Caco-2 (cell line): ENCODE results near the gene RXRA. TPM values are rescaled to one million over a fixed set of nuclear protein-coding genes. Genes with fewer than 3 reads are reported as not detected.

Source experiments
- BruUV-seq: library from RNA; stranded (reverse); fragments of 400-500 nt; replicated peaks from 2 replicates; lab custom pipeline; 2021; lab: Mats Ljungman, UMichigan
- CTCF ChIA-PET: fragments of 300-600 bp; sonication (Branson Sonifier 250); formaldehyde crosslinking; loops from one replicate; lab custom pipeline; 2022; ENCODE audit warnings: antibody characterized with exemption; lab: Charles Lee
- POLR2A ChIA-PET: fragments of 300-600 bp; sonication (Branson Sonifier 250); formaldehyde crosslinking; loops from one replicate; lab custom pipeline; 2022; ENCODE audit warnings: antibody characterized with exemption; lab: Charles Lee
- DNase-seq, 2 experiments: peaks; one replicate each; pipeline versions ENCODE4 v3.0.0 to v3.0.0-alpha.2; 2020 to 2022
- H3K27me3 ChIP-seq: replicated peaks from 2 replicates; pipeline ENCODE4 v1.6.0; 2011; ENCODE audit warnings: low read length; ENCODE audit not compliant: control insufficient read depth, insufficient read depth
- H3K36me3 ChIP-seq: 2 replicates; pipeline ENCODE4 v1.5.1; 2011; ENCODE audit warnings: low read length; ENCODE audit not compliant: control insufficient read depth, insufficient read depth
- H3K4me1 ChIP-seq: fragments of 250-450 bp; sonication (Bioruptor Pico); 2 replicates; pipeline ENCODE4 v1.5.1; 2020; ENCODE audit warnings: mild to moderate bottlenecking
- H3K4me3 ChIP-seq: 2 replicates; pipeline ENCODE4 v1.5.1; 2011; ENCODE audit warnings: low read depth, mild to moderate bottlenecking, control low read depth, low read length
- H3K9me3 ChIP-seq: fragments of 250-450 bp; sonication (Bioruptor Pico); 2 replicates; pipeline ENCODE4 v1.5.1; 2020; ENCODE audit warnings: mild to moderate bottlenecking, moderate library complexity
- H3K27ac Mint-ChIP-seq: one replicate; pipeline ENCODE4 v1.8.0; 2022; ENCODE audit warnings: mixed read lengths; ENCODE audit not compliant: unreplicated experiment
- H3K27me3 Mint-ChIP-seq: one replicate; pipeline ENCODE4 v1.8.0; 2022; ENCODE audit warnings: mixed read lengths; ENCODE audit not compliant: insufficient read depth, unreplicated experiment
- H3K36me3 Mint-ChIP-seq: one replicate; pipeline ENCODE4 v1.8.0; 2022; ENCODE audit warnings: mild to moderate bottlenecking, mixed read lengths; ENCODE audit not compliant: insufficient read depth, unreplicated experiment
- H3K4me1 Mint-ChIP-seq: one replicate; pipeline ENCODE4 v1.8.0; 2022; ENCODE audit warnings: low read depth, mixed read lengths; ENCODE audit not compliant: unreplicated experiment
- H3K4me3 Mint-ChIP-seq: one replicate; pipeline ENCODE4 v1.8.0; 2022; ENCODE audit warnings: mild to moderate bottlenecking, moderate library complexity, mixed read lengths; ENCODE audit not compliant: unreplicated experiment
- H3K9me3 Mint-ChIP-seq: one replicate; pipeline ENCODE4 v1.8.0; 2022; ENCODE audit warnings: mixed read lengths; ENCODE audit not compliant: unreplicated experiment
- intact Hi-C: fragments of 100-400 bp; cut with micrococcal nuclease; formaldehyde crosslinking; loops from one replicate; pipeline ENCODE4 v1.10.0; 2022; ENCODE audit not compliant: unreplicated experiment
- total RNA-seq: library from RNA; stranded (reverse); gene quantifications from 2 replicates; pipeline ENCODE4 v1.2.3, GENCODE V29; 2022
- TF ChIP-seq, protein P1 (sequence below), 2 experiments: fragments of 200-600 bp in 1 of 2; IDR thresholded peaks; 1 replicate in 1 of 2; 2 replicates in 1 of 2; pipeline versions ENCODE4 v1.5.1 to v1.8.0; 2011 to 2022; ENCODE audit warnings: antibody characterized with exemption in 1 of 2, control low read depth in 1 of 2, inconsistent platforms in 1 of 2, low read depth in 1 of 2, low read length in 1 of 2, mild to moderate bottlenecking in 1 of 2, moderate library complexity in 1 of 2; ENCODE audit not compliant: insufficient read depth in 1 of 2, severe bottlenecking in 1 of 2, unreplicated experiment in 1 of 2

RXRA gene
- total RNA-seq, 1 experiment from 2014 or later, result 69.1 TPM

DNA sequence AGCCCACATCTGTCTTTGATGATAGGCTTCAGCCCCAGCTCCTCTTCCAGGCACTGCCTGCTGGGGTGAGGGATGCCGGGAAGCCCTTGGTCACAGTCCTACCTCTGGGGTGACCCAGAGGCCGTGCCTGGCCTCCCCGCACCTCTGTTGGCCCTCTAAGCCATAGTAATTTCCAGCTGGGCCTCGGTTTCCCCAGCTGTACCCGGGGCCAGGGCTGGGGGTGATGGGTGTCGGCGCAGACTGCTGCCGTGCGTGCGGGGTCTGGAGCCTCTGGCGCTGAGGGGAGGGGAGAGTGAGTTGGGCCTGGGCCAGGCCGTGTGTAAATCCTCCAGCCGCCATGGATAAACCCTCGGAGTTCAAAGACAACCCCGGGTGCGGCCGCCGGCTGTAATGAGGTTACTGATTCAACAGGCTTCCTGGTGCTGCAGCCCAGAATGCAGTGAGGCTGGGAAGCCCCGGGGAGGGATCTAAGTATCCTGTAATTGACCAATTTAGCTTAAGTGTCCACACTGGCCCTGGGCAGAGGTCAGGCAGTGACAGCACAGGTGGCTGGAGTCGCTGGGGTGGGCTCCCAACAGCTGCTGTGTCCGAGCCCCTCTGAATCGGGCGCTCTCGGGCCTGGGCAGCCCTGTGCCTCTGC lies 7.1 kb downstream of the RXRA start:
- no peak overlapping the region for H3K4me3 Mint-ChIP-seq
- Histone ChIP-seq H3K9me3 (no peaks in the 10 kb centered on the region), H3K4me3 (no peak overlapping the region), H3K4me1 (peaks cover 44% of the 10 kb centered on the region), H3K36me3 (0 out of 2 replicates have a peak, but pooled peaks cover 2% of the 10 kb centered on the region), H3K27me3 (no peaks in the 10 kb centered on the region)
- H3K4me1 Mint-ChIP-seq, result peaks cover 8% of the 10 kb centered on the region
- no peaks in the 10 kb centered on the region for H3K36me3 Mint-ChIP-seq
- DNase-seq, result peak; percentile 32 to 58
- no peaks in the 10 kb centered on the region for H3K27me3 Mint-ChIP-seq
- intact Hi-C loops, result no loop called here
- ChIA-PET POLR2A (interaction anchor here (0.5 kb wide), 1 partner anchor 8 kb away, joined by 4 read pairs; no protein-coding TSS in a partner anchor), CTCF (no interaction called here)
- no TSS peak for BruUV-seq
- TF ChIP-seq, protein P1, sequence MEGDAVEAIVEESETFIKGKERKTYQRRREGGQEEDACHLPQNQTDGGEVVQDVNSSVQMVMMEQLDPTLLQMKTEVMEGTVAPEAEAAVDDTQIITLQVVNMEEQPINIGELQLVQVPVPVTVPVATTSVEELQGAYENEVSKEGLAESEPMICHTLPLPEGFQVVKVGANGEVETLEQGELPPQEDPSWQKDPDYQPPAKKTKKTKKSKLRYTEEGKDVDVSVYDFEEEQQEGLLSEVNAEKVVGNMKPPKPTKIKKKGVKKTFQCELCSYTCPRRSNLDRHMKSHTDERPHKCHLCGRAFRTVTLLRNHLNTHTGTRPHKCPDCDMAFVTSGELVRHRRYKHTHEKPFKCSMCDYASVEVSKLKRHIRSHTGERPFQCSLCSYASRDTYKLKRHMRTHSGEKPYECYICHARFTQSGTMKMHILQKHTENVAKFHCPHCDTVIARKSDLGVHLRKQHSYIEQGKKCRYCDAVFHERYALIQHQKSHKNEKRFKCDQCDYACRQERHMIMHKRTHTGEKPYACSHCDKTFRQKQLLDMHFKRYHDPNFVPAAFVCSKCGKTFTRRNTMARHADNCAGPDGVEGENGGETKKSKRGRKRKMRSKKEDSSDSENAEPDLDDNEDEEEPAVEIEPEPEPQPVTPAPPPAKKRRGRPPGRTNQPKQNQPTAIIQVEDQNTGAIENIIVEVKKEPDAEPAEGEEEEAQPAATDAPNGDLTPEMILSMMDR (IDR thresholded peaks at IDR 0.05; ENCODE audit: insufficient read depth in 1 of 2, low read depth in 1 of 2, low read length in 1 of 2, severe bottlenecking in 1 of 2, unreplicated experiment in 1 of 2), result no peak
- no peaks in the 10 kb centered on the region for H3K9me3 Mint-ChIP-seq
- H3K27ac Mint-ChIP-seq, result no peak overlapping the region

DNA sequence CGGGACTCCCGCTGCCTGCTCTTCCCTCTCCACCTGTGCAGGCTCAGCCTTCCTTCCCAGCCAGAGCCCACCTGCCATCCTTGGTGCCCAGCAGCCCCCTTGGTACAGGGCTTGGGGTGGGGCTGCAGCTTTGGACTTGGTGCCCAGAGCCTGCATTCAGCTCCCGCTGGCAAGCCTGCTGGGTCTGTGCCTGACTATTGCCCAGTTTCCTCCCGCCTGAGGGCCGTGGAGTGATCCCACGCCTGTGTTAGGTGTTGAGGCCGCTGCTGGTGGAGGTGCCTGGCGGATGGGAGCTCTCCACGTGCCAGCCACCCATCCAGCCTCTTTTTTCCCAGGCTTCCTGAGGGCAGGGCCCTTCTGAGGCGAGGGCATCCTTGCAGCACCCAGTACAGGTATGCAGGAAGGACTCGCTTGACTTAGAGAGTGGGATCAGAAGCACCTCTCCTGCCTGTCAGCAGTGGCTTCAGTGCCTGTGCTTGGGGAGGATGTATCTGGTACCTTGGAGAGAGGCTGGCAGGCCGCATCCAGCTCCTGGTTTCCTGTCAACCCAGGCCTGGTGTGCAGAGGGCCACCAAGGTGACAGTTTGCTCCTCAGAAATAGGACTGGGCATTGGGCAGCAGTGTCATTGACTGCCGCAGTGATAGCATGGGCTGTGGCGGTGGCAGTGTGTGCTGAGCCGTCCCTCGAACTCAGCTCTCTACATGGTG lies 7.8 kb downstream of the RXRA start:
- H3K27ac Mint-ChIP-seq, result no peak overlapping the region
- Histone ChIP-seq H3K4me3 (no peak overlapping the region), H3K36me3 (0 out of 2 replicates have a peak, but pooled peaks cover 2% of the 10 kb centered on the region), H3K27me3 (no peaks in the 10 kb centered on the region), H3K4me1 (peaks cover 38% of the 10 kb centered on the region), H3K9me3 (no peaks in the 10 kb centered on the region)
- H3K9me3 Mint-ChIP-seq, result no peaks in the 10 kb centered on the region
- no peak overlapping the region for H3K4me3 Mint-ChIP-seq
- no peaks in the 10 kb centered on the region for H3K27me3 Mint-ChIP-seq
- peaks cover 6% of the 10 kb centered on the region for H3K4me1 Mint-ChIP-seq
- POLR2A ChIA-PET, result interaction anchor here (0.5 kb wide), 1 partner anchor 9 kb away, joined by 4 read pairs; no protein-coding TSS in a partner anchor
- no peak for DNase-seq
- BruUV-seq, result no TSS peak
- CTCF ChIA-PET, result no interaction called here
- H3K36me3 Mint-ChIP-seq, result no peaks in the 10 kb centered on the region
- TF ChIP-seq, protein P1 (IDR thresholded peaks at IDR 0.05; ENCODE audit: insufficient read depth in 1 of 2, low read depth in 1 of 2, low read length in 1 of 2, severe bottlenecking in 1 of 2, unreplicated experiment in 1 of 2), result no peak
- intact Hi-C loops, result no loop called here

DNA sequence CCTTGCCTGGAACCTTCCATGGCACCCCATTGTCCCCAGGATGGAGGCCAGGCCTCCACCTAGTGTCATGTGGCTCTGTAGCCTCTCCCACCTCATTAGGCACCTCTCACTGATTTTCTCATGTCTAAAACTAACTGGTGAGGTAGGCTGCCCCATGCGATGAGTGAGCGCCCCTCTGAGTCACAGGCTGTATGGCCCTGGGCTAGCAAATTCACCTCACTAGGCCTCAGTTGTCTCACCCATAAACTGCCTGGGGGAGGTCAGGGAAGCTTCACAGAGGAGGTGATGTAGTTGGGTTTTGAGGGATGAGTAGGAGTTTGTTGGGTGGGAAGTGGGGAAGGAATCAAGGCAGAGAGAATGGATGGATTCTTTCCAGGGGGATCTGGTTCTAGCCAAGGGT lies 8.8 kb downstream of the RXRA start:
- Histone ChIP-seq H3K9me3 (no peaks in the 10 kb centered on the region), H3K27me3 (no peaks in the 10 kb centered on the region), H3K36me3 (0 out of 2 replicates have a peak, but pooled peaks cover 2% of the 10 kb centered on the region), H3K4me3 (no peak overlapping the region), H3K4me1 (peaks cover 28% of the 10 kb centered on the region)
- no peak overlapping the region for H3K27ac Mint-ChIP-seq
- BruUV-seq, result no TSS peak
- H3K4me3 Mint-ChIP-seq, result no peak overlapping the region
- H3K36me3 Mint-ChIP-seq, result no peaks in the 10 kb centered on the region
- intact Hi-C loops, result no loop called here
- DNase-seq, result no peak
- H3K4me1 Mint-ChIP-seq, result no peaks in the 10 kb centered on the region
- H3K27me3 Mint-ChIP-seq, result no peaks in the 10 kb centered on the region
- POLR2A ChIA-PET, result no interaction called here
- TF ChIP-seq, protein P1 (IDR thresholded peaks at IDR 0.05; ENCODE audit: insufficient read depth in 1 of 2, low read depth in 1 of 2, low read length in 1 of 2, severe bottlenecking in 1 of 2, unreplicated experiment in 1 of 2), result no peak
- CTCF ChIA-PET, result no interaction called here
- H3K9me3 Mint-ChIP-seq, result no peaks in the 10 kb centered on the region
